ENCODE data around the gene CACNA1B.

Gene CACNA1B

GRCh38 chr9:137924169-137924568 lies 46.6 kb downstream of the CACNA1B start:
- DNase-seq, result no peak

DNA sequence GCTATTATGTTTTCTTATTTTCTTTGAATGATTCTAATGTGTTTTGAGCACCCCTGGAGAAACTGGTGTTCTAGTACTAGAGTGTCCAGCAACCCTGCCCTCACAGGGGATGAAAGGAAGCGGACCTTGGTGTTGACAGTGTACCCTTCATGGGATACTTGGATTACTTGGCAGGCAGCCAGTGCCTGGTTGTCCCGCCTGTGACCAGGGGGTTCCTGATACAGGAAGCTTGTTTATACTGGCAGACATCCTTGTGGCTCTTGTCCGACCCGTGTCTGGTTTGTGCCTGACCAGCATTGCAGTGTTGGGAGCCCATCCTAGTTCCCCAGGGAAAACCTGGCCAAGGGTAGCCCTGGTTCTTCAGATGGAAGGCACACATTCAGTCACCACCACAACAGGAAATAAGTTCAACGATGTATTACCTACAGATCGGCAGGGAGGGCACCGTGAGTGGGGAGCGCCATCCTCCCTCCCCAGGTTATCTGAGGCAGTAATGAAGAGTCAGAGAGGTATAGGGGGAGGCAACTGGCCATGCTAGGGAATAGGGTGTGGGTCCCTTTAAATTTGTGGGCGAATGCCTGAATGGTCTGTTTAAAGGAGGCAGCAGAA lies 47.3 kb downstream of the CACNA1B start:
- no peak for DNase-seq

- DNase-seq, result no peak
Observed at GRCh38 chr9:137943655-137944054, 66.1 kb downstream of the CACNA1B start.

GRCh38 chr9:137945581-137945980 lies 68.0 kb downstream of the CACNA1B start:
- no peak for DNase-seq

- no peak for DNase-seq
Observed at GRCh38 chr9:137946993-137947392, 69.4 kb downstream of the CACNA1B start.

- no peak for DNase-seq
Observed at GRCh38 chr9:137948642-137949041, 71.1 kb downstream of the CACNA1B start.

- no peak for DNase-seq
Observed at GRCh38 chr9:137949260-137949659, 71.7 kb downstream of the CACNA1B start.

DNA sequence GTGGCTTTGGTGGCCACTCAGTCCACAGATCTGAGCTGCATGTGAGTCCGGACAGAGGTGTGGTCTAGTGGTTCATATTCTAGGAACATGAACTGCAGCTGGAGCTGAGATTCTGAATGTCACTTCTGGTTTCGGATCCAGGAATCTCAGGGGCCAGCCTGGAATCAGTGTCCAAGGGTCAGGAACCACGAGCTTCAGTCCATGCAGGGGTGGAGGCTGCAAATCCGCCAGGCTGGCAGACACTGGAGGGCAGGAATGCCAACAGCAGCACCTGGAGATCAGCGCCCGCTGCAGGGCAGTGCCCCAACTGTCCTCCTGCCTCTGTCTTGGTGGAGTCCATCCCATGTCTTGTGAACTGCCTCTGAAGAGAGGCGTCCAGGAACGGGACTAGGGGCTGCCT lies 73.5 kb downstream of the CACNA1B start:
- no peak for DNase-seq

DNA sequence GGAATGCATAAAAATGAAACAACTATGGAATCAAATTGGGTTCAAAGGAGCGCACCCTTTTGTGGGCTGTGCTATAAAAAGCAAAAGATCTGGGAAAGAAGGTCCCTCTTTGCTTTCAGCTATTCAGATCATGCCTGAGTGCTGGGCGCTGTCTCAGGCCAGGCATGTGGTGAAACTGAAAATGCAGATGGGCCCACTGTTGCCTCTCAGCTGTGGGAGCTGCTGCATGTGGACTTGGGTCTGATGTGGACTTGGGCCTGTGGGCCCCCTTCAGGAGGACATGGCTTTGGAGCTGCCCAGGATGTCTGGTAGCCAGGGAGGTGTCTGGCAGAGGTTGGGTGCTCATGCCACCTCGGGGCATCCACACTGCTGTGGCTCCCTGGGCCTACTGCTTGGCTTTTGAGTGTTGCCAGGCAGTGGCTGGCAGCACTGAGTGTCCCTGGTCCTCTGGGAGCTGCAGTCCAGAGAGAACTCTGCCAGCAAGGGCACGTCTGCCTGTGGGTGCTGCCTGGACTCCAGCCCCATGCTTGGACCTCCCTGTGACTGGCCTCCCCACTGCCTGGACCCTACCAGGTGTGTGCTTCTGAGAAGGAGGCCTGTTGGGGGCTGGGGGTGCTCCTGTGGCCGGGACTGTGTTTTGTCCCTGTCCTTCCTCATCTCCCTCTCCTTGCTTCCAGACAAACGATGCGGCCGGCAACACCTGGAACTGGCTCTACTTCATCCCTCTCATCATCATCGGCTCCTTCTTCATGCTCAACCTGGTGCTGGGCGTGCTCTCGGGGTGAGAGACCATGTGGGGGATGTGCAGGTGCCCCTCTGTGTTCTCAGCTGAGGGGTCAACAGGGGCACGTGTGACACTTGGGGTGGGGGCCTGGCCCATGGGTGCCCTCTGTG lies 74.3 kb downstream of the CACNA1B start:
- no peak for DNase-seq

DNA sequence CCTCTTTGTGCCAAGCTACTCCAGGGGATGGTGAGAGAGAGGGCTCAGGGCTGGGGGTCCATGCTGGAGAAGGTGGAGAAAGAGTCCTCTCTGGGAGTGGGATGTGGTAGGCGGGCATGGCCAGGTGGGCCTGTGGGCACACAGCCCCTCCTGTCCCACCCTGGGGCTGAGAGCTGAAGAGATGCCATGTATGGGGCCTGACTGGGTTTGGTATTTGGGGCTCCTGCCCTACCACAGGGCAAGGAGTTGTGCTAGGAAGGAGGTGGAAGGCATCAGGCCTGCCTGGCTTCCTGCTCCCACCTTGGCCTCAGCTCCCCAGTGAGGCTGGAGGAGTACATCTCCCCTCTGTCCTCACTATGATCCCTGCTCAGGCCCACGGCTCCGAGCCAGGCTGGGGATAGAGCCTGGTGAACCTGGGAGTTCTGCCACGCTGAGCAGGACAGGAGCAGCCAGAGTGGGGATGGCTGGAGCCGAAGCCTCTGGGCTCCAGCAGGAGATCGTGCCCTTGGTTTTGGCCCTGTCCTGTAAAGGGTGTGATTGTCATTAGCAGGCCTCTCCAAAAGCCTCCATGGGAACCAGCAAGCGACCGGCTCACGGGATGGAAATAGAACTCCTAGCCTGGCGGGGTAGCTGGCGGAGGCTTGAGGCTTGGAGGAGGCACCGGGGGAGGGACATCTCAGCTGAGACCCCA lies 75.5 kb downstream of the CACNA1B start:
- no peak for DNase-seq

DNA sequence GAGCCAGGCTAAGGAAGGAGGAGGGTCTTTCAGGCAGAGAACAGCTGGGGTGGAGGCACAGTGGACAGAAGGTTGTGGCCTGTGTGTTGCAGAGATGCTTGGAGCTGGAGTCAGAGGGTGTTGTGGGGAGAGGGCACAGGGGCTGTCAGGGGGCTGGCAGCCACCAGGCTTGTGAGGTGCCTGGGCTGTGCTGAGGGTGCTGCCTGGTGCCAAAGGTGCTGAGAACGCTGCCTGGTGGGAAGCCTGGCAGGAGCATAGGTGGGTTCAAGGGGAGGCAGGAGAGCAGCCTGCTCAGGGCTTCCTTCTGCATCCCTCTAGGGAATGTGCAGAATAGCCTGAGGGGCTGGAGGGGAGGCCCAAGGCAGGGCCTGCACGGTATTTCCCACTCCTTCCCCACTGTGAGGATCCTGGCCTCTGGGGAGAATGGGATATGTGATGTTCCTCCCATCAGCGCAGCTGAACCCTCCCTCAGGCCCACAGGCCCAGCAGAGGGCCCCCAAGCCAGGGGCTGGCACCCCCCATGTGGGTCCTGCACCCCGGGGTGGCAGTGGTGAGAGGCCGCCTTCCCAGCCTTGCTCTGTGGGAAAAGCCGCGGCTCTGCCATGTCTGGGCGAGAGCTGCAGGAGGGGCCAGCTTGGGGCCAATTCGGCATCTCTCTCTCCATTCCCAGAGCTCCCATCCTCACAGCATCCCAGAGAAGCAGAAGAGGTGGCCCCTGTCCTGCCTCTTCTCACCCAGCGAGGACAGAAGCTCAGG lies 76.3 kb downstream of the CACNA1B start:
- DNase-seq, result no peak

GRCh38 chr9:137955224-137955570 lies 77.6 kb downstream of the CACNA1B start:
- DNase-seq, result no peak

DNA sequence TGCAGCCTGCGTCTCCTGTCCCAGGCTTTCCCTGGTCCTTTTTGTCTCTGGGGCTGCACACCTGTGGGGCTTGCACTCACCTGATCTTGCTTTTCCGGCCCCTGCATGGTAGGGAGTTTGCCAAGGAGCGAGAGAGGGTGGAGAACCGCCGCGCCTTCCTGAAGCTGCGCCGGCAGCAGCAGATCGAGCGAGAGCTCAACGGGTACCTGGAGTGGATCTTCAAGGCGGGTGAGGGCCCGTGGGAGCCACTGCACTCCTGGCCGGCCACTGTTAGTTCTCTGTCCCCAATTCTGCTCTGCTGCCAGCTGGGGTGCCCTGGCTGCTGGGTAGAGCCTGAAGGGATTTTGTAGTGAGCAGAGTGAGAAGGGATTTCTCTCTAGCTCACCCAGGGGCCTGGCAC lies 78.0 kb downstream of the CACNA1B start:
- DNase-seq, result no peak

DNA sequence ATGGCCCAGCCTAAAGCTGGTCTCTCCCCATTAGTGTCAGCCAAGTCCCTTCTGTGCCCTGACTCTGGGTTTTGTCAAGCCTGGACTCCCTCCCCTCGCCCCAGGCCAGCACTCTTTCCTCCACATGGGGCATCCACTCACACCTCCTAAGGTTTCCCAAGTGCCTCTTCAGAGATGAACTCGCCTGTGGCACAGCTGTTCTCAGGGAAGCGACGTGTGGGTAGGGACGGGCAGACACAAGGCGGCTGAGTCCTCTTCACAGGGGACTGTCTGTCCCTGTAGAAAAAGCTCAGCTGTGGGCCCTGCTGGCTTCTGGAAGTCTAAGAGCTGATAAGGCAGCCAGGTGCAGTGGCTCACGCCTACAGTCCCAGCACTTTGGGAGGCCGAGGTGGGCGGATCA lies 78.5 kb downstream of the CACNA1B start:
- DNase-seq, result no peak

DNA sequence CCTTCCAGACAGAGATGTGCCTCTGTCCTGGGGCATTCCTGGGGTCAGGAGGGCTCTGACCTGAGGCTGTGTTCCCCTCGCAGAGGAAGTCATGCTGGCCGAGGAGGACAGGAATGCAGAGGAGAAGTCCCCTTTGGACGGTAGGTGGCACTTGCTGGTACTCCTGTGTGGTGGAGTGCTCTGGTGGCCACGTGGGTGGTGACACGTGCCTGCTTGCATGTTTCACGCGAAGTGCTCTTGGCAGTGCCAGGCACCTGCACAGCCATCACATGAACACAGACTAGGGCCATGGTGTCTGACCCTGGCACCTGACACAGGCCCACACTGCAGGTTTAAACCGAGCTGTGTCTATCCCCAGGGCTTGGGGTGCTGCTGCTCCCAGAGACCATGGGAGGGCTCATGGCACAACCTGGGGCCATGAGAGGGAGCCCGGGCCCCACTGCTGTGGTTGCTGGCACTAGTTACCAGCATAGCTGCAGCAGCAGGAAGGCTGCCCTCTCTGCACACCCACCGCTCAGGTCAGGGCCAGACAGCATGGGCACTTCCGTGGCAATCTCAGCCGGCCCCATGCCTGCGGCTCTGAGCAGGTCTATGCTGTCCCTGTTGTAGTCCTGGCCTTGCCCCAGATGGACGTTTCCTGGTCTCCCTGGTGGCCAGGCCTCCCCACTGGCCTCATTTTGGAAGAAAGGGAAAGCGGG lies 79.3 kb downstream of the CACNA1B start:
- no peak for DNase-seq

GRCh38 chr9:137959641-137960411 lies 82.2 kb downstream of the CACNA1B start:
- no peak for DNase-seq

DNA sequence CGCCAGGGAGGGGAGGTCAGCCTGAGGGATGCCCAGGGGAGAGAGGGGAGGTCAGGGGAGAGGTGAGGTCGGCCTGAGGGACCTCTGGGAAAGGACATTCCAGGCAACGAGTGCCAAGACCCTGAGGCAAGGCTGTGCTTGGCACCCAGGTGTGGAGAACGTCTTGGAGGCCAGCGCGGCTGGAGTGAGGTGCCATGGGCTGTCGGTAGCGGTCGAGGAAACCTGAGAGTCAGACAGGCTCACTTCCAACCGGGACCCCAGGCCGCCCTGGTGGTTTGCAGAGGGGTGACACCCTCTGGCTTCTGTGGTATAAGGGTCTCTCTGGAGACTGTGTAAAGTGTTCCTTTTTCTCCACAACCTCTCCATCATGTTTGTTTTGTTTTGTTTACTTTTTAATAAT lies 82.9 kb downstream of the CACNA1B start:
- DNase-seq, result no peak

DNA sequence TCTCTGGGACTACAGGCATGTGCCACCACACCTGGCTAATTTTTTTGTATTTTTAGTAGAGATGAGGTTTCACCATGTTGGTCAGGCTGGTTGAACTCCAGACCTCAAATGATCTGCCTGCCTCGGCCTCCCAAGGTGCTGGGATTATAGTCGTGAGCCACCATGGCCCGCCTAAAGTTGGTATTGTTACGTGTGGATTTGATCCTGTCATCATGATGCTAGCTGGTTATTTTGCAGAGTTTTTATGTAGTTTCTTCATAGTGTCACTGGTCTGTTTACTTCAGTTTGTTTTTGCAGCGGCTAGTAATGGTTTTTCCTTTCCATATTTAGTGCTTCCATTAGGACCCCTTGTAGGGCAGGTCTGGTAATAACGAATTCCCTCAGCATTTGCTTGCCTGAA lies 85.9 kb downstream of the CACNA1B start:
- DNase-seq, result no peak

- no peak for DNase-seq
Observed at GRCh38 chr9:137965177-137965795, 87.7 kb downstream of the CACNA1B start.

DNA sequence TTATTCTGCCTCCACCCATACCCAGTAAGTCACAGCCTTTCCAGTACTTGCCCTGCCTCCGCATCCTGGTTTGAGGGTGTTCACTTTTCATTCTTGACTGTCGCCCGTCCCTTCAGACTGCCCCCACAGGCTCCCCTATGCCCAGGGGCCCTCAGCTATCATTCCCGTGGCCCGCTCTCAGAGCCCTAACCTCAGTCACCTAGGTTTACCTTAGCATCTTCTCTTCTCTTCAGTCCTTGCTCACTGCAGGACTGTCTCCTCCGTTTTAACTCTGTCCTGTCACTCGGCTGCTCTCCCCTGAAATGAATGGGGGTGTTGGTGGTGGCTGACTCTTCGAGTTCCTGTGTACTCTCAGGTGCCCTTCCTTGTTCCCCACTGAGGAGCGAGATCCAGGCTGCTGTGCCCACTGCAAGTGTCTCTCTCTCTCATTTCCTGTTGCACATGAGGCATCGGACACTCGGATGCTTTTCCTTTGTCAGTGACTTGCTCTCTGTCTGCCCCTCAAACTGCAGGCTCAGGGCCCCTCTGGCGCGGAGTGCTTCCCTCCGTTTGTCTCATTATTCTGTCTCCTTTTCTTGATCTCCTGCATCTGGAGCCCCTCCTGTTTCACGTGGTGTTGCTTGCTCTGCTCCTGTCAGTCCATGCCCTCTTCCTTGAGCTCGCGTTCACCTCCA lies 89.8 kb downstream of the CACNA1B start:
- DNase-seq, result no peak

DNA sequence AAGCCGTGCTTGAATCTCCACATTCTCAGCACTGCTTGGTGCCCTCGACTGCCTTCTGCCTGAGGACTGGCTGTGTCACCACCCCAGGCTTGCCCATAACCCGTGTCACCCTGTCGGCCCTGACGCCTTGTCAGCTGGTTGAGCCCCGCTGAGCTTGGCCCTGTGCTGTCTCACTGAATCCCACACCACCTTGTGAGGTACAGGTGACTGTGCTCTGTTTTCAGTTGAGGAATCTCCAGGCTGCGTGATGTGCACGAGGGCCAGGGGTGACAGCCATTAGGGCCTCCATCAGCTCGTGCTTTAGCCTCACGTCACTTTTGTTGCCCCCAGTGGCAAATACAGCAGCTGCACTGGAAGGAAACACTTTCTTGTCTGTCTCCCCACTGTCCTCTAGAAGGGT lies 90.7 kb downstream of the CACNA1B start:
- DNase-seq, result no peak

All from hippocampal formation (tissue), 2 donors.